SH-SY5Y (cell line): ENCODE measurements around the gene COBL.

Experiments used
- GATA2 ChIP-seq: IDR thresholded peaks from 2 replicates; pipeline ENCODE4 v1.6.1; 2011; ENCODE audit warnings: mild to moderate bottlenecking, low read depth, low read length
- GATA3 ChIP-seq: IDR thresholded peaks from 2 replicates; pipeline ENCODE4 v1.6.1; 2011; ENCODE audit warnings: low read depth, mild to moderate bottlenecking, low read length, moderate library complexity

COBL gene

DNA sequence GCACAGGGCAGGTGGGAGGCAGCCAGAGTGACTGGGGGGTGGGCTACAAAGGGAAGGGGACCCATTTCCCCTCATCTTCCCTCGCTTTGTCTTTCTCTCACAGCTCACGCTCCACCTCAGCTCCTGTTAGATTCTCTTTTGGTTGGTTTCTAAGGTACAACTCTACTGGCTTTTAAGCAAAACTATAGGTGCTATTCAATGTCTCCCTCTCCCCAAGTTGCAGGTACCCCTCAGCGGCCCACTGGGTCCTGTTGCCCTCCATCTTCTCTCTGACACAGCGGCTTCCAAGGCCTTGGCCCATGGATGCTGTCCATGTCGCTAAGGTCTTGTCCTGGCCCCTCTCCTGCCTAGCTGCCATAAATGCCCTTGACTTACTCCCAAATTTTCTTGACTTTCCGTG lies 168.4 kb downstream of the COBL start:
- no peak for TF ChIP-seq GATA2
- TF ChIP-seq GATA3, result no peak

DNA sequence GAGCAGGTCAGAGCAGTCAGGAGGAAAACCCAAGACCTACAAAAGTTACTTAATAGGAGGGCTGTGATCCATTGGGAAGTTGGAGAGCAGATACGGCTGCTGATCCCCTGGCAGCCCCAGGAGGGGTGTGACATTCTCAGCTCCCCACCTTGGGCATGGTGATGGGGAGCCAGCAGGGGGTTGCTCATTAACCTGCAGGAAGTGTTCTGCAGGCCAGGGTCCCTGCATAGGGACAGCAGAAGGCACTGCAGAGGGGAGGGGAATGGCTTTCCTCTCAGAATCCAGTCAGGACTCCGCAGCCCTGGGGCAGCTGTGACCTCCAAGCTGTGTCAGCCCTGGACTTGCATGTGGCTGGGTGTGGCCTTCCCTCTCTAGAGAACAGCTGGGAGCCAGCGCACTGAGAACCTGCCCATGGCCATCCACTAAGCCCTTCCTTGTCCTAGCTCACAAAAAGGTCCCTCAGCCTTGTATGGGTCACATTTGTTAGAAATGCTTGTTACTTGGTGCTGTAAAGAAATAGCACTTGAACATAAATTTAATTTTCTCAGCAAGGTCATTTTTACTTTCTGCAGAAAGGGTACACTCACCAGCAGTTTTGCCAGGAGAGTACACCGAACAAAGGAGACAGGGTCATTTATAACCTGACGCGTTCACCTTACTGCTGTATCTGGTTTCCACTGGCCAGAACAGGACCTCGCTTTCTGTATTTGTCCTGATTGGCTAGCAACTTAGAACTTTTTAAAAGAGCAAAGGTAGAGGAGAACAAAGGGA lies 169.6 kb downstream of the COBL start:
- TF ChIP-seq GATA3 (no peak), GATA2 (no peak)

- TF ChIP-seq GATA3, result no peak
- TF ChIP-seq GATA2, result no peak
These were observed 172.4 kb downstream of the COBL start for GRCh38 chr7:51144178-51144577.

- TF ChIP-seq GATA3 (no peak), GATA2 (no peak)
These were observed 173.7 kb downstream of the COBL start for GRCh38 chr7:51142741-51143385.

DNA sequence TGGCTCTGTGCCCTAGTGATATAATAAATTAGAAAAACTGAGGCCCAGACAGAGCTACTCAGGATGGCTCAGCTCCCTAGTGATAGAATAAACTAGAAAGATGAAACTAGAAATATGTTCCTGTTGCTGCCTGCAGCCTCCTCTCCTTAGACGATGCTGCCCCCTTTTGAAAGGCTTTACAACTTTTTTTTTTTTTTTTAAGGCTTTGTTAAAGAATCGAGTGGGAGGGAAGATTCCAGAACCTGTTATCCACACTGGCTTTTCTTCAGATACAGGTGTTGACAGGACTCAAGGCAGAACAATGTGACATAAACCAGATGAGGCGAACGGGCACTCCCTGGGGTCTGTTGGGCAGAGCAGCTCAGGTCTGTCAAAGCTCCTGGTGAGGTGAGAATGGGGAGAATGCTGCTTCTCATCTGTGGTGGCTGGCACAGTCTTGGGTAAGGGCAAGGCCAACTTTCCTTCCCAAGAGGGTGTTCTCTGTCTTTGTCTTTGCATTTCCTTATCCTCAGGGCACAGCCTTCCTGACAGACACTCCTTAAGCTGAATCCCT lies 175.1 kb downstream of the COBL start:
- TF ChIP-seq GATA3 (no peak), GATA2 (no peak)

- TF ChIP-seq GATA3, result no peak
- TF ChIP-seq GATA2, result no peak
These were observed 176.1 kb downstream of the COBL start for GRCh38 chr7:51140199-51141164.

DNA sequence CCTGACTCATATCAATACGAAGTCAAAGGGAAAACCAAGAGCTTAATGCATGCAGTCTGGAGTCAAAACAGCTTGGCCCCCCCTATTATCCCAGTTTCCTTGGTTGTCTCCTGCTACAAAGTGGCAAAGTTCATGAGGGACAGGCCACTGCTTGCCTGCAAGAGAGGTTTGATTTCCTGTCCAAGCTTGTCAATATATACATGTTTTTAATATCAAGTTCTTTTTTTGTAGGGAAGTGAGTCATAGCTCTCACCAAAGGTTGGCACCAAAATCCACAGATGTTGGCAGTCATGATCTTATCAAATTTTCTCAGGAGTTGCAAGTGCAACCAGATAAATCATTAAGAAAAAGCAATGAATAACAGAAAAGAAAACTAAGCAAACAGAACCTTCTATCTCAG lies 176.8 kb downstream of the COBL start:
- TF ChIP-seq GATA3 (no peak), GATA2 (no peak)

DNA sequence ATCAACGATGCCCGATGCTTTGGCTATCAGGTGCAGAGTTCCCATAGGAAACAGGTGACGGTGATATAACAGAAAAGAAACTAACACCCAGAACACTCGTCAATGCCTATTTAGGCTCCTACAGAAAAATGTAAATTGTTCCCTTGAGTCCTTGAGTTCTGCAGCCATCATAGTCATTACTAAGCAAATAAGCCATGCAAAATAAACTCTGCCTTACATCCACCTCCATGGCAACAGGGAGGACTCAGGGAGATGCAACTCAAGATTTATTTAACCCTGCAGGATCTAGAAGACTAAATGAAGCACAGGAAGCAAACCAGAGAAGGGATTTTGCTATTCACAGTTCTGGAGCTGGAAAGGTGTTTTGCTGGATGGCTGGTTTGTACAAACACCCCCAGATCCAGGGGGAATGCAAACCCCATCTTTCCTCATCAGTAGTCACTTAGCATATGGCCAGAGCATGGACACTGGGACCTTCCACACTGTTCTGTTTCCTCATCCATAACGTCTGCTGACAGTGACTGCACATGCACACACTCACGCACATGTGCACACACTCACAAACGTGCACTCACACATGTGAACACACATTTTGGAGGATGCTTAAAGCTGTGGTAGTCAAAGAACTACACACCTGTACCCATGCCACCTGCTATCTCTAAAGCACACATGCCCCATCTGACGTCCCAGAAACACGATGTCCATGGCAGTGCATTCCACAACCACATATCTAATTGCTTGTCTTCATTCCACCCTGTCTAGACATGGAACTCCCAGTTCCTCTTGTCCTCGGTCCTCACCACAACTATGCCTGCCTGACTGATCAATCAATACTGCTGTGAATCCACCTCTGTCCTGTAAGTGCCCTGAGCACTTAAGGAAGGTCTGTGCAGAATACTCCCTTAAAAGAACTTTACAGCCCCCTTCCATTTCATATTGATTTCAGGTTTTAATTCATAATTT lies 178.2 kb downstream of the COBL start:
- TF ChIP-seq GATA3 (no peak), GATA2 (no peak)

DNA sequence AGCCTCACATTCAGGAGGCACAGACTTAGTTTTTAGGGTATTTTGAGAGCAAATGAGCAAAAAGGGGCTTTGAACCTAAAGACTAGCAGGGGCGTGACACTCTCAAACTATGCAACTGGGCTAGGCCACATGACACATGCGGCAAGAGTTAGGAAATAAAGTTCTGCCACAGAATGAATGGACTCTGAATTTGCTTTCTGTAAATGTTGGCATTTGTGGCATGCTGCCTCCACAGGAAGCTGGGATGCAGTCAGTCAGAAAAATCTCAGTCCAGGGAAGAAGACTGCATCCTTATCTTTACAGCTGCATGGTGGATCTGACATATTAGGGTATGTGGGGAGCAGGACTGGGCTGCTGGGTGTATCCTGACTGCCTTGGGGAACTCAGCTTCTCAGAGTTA lies 181.0 kb downstream of the COBL start:
- TF ChIP-seq GATA2, result no peak

- no peak for TF ChIP-seq GATA3
- TF ChIP-seq GATA2, result no peak
These were observed 182.6 kb downstream of the COBL start for GRCh38 chr7:51134013-51134441.

- TF ChIP-seq GATA3 (no peak), GATA2 (no peak)
These were observed 183.9 kb downstream of the COBL start for GRCh38 chr7:51132661-51133060.

- no peak for TF ChIP-seq GATA3
These were observed 186.8 kb downstream of the COBL start for GRCh38 chr7:51129527-51130472.

GRCh38 chr7:51128545-51129435 lies 187.8 kb downstream of the COBL start:
- no peak for TF ChIP-seq GATA3
